ENCODE measurements around the gene TAF6L.

Gene TAF6L

DNA sequence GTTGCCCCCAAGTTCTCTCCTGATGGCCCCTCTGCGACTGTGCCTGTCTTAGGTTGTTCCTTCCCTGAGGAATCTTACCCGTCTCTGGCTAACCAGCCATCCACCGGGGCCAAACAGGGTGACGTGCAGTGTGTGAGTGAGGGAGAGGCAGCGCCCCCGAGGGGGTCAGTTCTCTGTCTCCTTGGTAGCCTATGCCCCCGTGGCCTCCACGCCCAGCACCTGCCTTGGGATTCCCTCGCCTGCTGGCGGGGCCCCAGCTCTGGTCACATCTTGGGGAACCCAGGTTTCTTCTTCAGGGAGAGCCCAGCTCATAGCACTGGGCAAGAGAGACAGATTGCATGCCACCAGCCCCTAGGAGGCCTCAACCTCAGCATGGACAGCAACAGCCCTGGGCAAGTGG is 28.3 kb downstream of the TAF6L start:
- H4K20me1 ChIP-seq, result peaks cover 13% of the 10 kb centered on the region
- peaks cover 13% of the 10 kb centered on the region for H3K4me1 ChIP-seq
- no peak overlapping the region for H3K4me3 ChIP-seq
- no peak for TF ChIP-seq Cebpa-rat (IDR thresholded peaks at IDR 0.05)
- H3K9me3 ChIP-seq, result no peaks in the 10 kb centered on the region
- H3K9ac ChIP-seq, result no peak overlapping the region; the same call in 1 of the 2 replicates
- no peaks in the 10 kb centered on the region for H3K27me3 ChIP-seq
- H3K36me3 ChIP-seq, result peaks cover 96% of the 10 kb centered on the region
- H3K4me2 ChIP-seq, result no peak overlapping the region
- no peak overlapping the region for H3K27ac ChIP-seq

DNA sequence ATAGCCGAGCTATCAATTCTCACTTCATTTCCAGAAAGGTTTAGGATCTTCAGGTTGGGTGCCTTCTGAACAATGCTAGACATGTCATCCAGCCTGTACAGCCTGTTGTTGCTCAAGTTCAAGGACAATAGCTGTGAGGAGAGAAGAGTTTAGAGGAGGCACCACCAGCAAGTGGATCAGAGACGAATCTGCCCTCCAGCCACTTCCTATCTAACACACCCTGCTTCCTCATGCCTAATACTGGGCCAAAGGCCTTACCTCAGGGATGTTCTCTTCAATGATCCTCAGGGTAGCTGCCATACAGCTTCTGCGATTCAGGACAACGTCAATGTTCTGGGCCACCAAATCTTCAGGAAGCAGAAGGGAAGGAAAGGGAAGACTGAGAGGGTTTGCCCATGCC is 29.9 kb downstream of the TAF6L start:
- TF ChIP-seq Cebpa-rat (IDR thresholded peaks at IDR 0.05), result no peak
- no peak overlapping the region for H3K27ac ChIP-seq
- H3K4me3 ChIP-seq, result no peak overlapping the region
- peaks cover 15% of the 10 kb centered on the region for H3K4me1 ChIP-seq
- H3K36me3 ChIP-seq, result peaks cover 80% of the 10 kb centered on the region
- H3K27me3 ChIP-seq, result no peaks in the 10 kb centered on the region
- peaks cover 19% of the 10 kb centered on the region for H4K20me1 ChIP-seq
- H3K9ac ChIP-seq, result no peak overlapping the region
- no peaks in the 10 kb centered on the region for H3K9me3 ChIP-seq
- H3K4me2 ChIP-seq, result no peak overlapping the region

- Histone ChIP-seq H3K4me1 (peaks cover 39% of the 10 kb centered on the region), H3K36me3 (peaks cover 46% of the 10 kb centered on the region), H3K27ac (peak overlapping the region; percentile 88), H3K27me3 (no peaks in the 10 kb centered on the region), H3K9me3 (no peaks in the 10 kb centered on the region), H3K4me2 (peak overlapping the region; percentile 88), H3K4me3 (peak overlapping the region; percentile 89), H3K9ac (peak overlapping the region; percentile 95), H4K20me1 (peaks cover 19% of the 10 kb centered on the region)
- no peak for TF ChIP-seq Cebpa-rat (IDR thresholded peaks at IDR 0.05)
Observed at GRCh38 chr11:62804310-62805075, 33.3 kb downstream of the TAF6L start.

GRCh38 chr11:62805076-62805892 is 34.1 kb downstream of the TAF6L start, which contains the start of gene NXF1:
TSS of gene NXF1 (minus strand) at chr11:62805440. CDS start at chr11:62805356, 84 bp downstream.
- Histone ChIP-seq H3K36me3 (peaks cover 38% of the 10 kb centered on the region), H3K4me3 (peak within 1 kb of the TSS; percentile 89), H3K9ac (peak within 1 kb of the TSS; percentile 95), H3K27me3 (no peaks in the 10 kb centered on the region), H3K27ac (peak within 1 kb of the TSS; percentile 88), H4K20me1 (peaks cover 19% of the 10 kb centered on the region), H3K4me1 (peaks cover 39% of the 10 kb centered on the region), H3K4me2 (peak within 1 kb of the TSS; percentile 88), H3K9me3 (no peaks in the 10 kb centered on the region)
- no peak for TF ChIP-seq Cebpa-rat (IDR thresholded peaks at IDR 0.05)

DNA sequence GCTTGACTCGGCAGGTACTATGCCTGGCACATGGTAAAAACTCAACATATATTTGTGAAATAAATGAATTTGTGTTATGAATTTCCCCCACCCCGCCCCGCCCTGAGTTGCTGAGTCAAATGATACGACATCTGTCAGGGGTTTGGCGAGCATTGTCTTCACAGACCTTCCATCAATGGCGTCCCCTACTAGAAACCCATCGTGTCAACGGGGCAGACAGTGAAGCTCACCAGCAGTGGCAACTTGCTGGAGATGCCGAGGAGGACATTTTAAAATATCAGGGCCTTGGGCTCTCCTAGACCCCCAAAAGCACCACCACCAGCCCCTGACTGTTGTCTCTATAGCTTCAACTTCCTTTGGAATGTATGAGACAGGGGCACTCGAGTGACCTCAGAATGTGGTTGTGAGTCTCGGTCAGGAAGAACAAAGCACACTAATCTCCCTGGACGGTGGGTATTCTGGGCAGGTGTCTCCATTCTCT is 34.8 kb downstream of the TAF6L start:
- Histone ChIP-seq H3K4me1 (peaks cover 39% of the 10 kb centered on the region), H3K27ac (peak overlapping the region; percentile 88), H3K9me3 (no peaks in the 10 kb centered on the region), H3K36me3 (peaks cover 30% of the 10 kb centered on the region), H4K20me1 (peaks cover 19% of the 10 kb centered on the region), H3K27me3 (no peaks in the 10 kb centered on the region), H3K4me3 (peak overlapping the region; percentile 89), H3K9ac (peak overlapping the region; percentile 95), H3K4me2 (peak overlapping the region; percentile 77)
- no peak for TF ChIP-seq Cebpa-rat (IDR thresholded peaks at IDR 0.05)

DNA sequence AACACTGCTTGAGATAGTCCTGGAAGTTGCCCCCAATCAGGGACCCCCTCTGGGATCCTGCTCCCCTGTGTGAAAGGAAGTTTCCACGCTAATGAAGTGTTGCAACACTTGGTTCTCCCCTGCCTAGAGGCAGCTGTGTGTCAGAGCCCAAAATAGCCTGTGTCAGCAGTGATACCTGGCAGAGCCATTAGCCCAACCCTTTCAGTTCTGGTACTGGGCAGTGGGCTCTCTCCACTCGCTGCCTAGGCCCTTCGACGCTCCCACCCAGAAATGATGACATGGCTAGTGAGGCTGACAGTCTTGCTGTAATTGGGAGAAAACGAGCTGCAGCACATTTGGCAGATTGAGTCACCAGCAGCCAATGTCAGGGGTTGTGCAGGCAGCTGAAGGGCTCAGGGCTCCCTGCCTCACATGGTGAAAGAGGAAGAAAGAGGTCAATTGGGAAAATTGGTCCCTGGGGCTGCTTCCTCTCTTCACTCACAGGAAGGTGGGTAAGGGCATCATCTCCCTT is 35.5 kb downstream of the TAF6L start:
- peaks cover 24% of the 10 kb centered on the region for H3K36me3 ChIP-seq
- H3K4me3 ChIP-seq, result 0 out of 2 replicates have a peak overlapping the region, but pooled peaks have one; percentile 89
- peaks cover 39% of the 10 kb centered on the region for H3K4me1 ChIP-seq
- H3K27ac ChIP-seq, result peak overlapping the region; percentile 59
- no peak; the same call in 1 of the 2 replicates for TF ChIP-seq Cebpa-rat (IDR thresholded peaks at IDR 0.05)
- H3K9ac ChIP-seq, result peak overlapping the region; percentile 28; the same call in 1 of the 2 replicates
- peak overlapping the region; percentile 77 for H3K4me2 ChIP-seq
- no peaks in the 10 kb centered on the region for H3K27me3 ChIP-seq
- H3K9me3 ChIP-seq, result no peaks in the 10 kb centered on the region
- H4K20me1 ChIP-seq, result peaks cover 19% of the 10 kb centered on the region

DNA sequence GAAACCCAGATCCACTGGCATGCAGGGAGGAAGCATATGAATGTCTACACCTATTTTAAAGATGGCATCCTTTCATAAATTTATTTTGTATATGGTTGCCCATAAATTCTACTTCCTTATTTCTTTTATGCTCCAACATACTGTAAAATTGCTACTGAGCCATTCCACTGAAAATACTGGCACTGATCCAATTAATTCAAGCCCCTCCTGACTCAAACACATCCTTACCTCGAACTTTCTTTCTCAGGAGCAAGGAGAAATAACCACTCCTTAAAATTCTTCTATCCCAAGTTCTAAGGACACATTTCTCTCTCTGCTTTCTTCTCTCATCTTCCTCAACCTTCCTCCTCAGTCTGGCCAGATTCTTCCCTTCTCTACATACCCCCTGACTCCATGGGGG is 39.6 kb downstream of the TAF6L start:
- no peak overlapping the region for H3K27ac ChIP-seq
- no peak overlapping the region for H3K4me3 ChIP-seq
- no peak for TF ChIP-seq Cebpa-rat (IDR thresholded peaks at IDR 0.05)

GRCh38 chr11:62811659-62812058 is 40.5 kb downstream of the TAF6L start:
- H3K9ac ChIP-seq, result no peak overlapping the region
- H3K4me2 ChIP-seq, result no peak overlapping the region
- no peak for TF ChIP-seq Cebpa-rat (IDR thresholded peaks at IDR 0.05)
- H3K9me3 ChIP-seq, result no peaks in the 10 kb centered on the region
- H3K36me3 ChIP-seq, result peaks cover 34% of the 10 kb centered on the region
- no peak overlapping the region for H3K4me3 ChIP-seq
- H3K4me1 ChIP-seq, result peaks cover 18% of the 10 kb centered on the region
- no peak overlapping the region for H3K27ac ChIP-seq
- no peaks in the 10 kb centered on the region for H3K27me3 ChIP-seq
- no peaks in the 10 kb centered on the region for H4K20me1 ChIP-seq

More for the DNA sequence above, 39.6 kb downstream of the TAF6L start:
- peaks cover 25% of the 10 kb centered on the region for H3K36me3 ChIP-seq
- H3K27me3 ChIP-seq, result no peaks in the 10 kb centered on the region
- H3K9ac ChIP-seq, result no peak overlapping the region
- no peaks in the 10 kb centered on the region for H3K9me3 ChIP-seq
- H3K4me1 ChIP-seq, result peaks cover 26% of the 10 kb centered on the region
- H4K20me1 ChIP-seq, result no peaks in the 10 kb centered on the region
- no peak overlapping the region for H3K4me2 ChIP-seq

- no peak overlapping the region for H3K27ac ChIP-seq
- H3K9me3 ChIP-seq, result no peaks in the 10 kb centered on the region
- TF ChIP-seq Cebpa-rat (IDR thresholded peaks at IDR 0.05), result no peak
- no peak overlapping the region for H3K9ac ChIP-seq
- H3K4me3 ChIP-seq, result no peak overlapping the region
- H3K36me3 ChIP-seq, result peaks cover 82% of the 10 kb centered on the region
- no peaks in the 10 kb centered on the region for H3K27me3 ChIP-seq
- no peak overlapping the region for H3K4me2 ChIP-seq
- H3K4me1 ChIP-seq, result no peaks in the 10 kb centered on the region
- no peaks in the 10 kb centered on the region for H4K20me1 ChIP-seq
Observed at GRCh38 chr11:62816557-62816956, 45.4 kb downstream of the TAF6L start.
